Heart left ventricle (tissue), 13 donors: ENCODE data around the gene CAMK2N2.

Experiments used
- CTCF ChIP-seq, 12 donors: fragments of 200-600 bp; sonication (generic) in 4 of 12; IDR thresholded peaks; one replicate each; pipeline versions ENCODE4 v1.5.0 to v1.8.0; 2018 to 2022; ENCODE audit warnings: antibody characterized with exemption in 12 of 12, mild to moderate bottlenecking in 5 of 12
- POLR2A ChIP-seq, 2 donors: fragments of 450-650 bp; IDR thresholded peaks; one replicate each; pipeline ENCODE4 v1.6.1; 2017; ENCODE audit warnings: antibody characterized with exemption in 2 of 2, mild to moderate bottlenecking in 2 of 2, moderate library complexity in 2 of 2
- donor health status: ischemic (EF 13 %, LVEDD 7.1; RV severe dilation, severe dysfunction).
- donor health status: DM: no; HTN: yes; CAD: no.
- donor health status: DM: no; HTN: no; CAD: no.
- donor health status: ischemic (EF 25% LVEDD 6.9; RV normal size, moderate dysfunction).
- donor health status: ischemic (EF 25% LVEDD 5.7; RV mildly dilated, moderate dysfunction).
- donor health status: ischemic (EF 35%, LVEDD 5.7; RV mildly dilated, moderate dysfunction).
- donor health status: nonischemic (EF 11% LVEDD 7.7; RV severe dilation, severe dysfunction).
- donor health status: DM: yes; HTN: yes; CAD: no.
- donor health status: PGD.
- donor health status: ischemic (EF 29% LVEDD 5.4; RV normal size, mild dysfunction).
- donor health status: nonischemic (EF 23%, LVEDD 6.1; RV moderate dilation, normal function).

- no peak for TF ChIP-seq CTCF (IDR thresholded peaks at IDR 0.05)
- no peak for TF ChIP-seq POLR2A (IDR thresholded peaks at IDR 0.05)
These were observed 39.0 kb upstream of the CAMK2N2 start for GRCh38 chr3:184300378-184300720.
